GM12801 (cell line): ENCODE data around the gene ESR2.

Source experiments
- CTCF ChIP-seq: IDR thresholded peaks from one replicate; pipeline ENCODE4 v1.5.1; 2011; ENCODE audit warnings: control low read depth; ENCODE audit not compliant: insufficient read length; ENCODE audit errors: extremely low read depth

ESR2 gene

GRCh38 chr14:64119500-64119899, 174.7 kb downstream of the ESR2 start:
- TF ChIP-seq CTCF = no peak

GRCh38 chr14:64118892-64119291, 175.3 kb downstream of the ESR2 start:
- TF ChIP-seq CTCF = no peak

GRCh38 chr14:64117671-64118402, 176.3 kb downstream of the ESR2 start:
- no peak for TF ChIP-seq CTCF

- TF ChIP-seq CTCF = no peak
These were observed 178.8 kb downstream of the ESR2 start for GRCh38 chr14:64115401-64115800.

- TF ChIP-seq CTCF = no peak
These were observed 179.4 kb downstream of the ESR2 start for GRCh38 chr14:64114796-64115195.

- TF ChIP-seq CTCF = no peak
These were observed 180.0 kb downstream of the ESR2 start for GRCh38 chr14:64114166-64114565.

GRCh38 chr14:64112867-64113678, 181.1 kb downstream of the ESR2 start:
- no peak for TF ChIP-seq CTCF
